ENCODE results near the gene MACROD2.

MACROD2 gene

DNA sequence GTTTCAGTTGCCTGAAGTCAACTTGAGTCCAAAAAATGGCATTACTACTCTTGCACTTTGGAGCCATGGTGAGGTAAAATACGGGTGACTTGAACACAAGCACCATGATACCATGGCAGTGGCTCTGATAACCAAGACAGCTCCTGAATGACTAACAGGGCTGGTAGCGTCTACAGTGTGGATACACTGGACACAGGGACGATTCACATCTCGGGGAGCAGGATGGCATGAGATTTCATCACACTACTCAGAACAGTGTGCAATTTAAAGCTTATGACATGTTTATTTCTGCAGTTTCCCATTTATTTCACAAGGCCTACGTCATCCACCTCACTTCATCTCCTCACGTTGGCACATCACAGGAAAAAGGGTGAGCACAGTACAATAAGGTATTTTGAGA, 1627.1 kb downstream of the MACROD2 start:
- no peak for DNase-seq

- DNase-seq, result no peak
Observed at GRCh38 chr20:15623215-15623614, 1627.9 kb downstream of the MACROD2 start.

DNA sequence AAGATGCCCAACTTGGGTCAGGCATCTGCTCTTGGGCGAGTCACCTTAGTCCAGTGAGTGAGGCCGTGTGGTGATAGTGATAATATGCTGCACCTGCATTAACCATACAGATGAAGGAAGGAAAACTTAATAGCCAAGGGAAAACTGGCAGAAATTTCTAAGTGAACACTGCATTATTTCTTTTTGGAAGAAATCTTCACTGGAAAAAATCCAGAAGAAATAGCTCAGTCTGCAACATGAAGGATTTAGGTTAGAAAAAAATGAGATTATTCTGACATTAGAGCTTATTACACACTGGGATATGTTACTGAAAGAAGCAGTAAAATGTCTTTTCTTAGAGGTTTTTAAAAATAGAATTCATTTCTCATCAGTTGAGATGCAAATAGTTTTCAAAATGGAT, 1630.7 kb downstream of the MACROD2 start:
- DNase-seq, result no peak

DNA sequence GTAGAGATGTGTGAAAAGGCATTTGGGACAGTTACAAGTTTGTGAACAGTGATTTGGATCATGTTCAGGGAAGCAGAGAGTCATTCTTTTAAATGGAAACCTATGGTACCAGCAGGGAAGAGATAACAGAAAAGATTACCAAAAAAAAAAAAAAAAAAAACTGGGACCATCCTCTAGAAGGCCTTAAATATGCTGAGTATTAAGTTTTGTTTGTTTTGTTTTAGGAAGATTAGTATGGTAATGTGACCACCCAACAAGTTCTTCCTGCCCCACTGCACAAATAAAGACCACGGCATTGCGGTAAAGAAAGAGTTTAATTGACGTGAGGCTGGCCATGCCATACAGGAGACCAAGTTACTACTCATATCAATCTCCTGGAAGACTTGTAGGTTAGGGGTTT, 1631.8 kb downstream of the MACROD2 start:
- DNase-seq, result no peak

GRCh38 chr20:15627501-15627903, 1632.2 kb downstream of the MACROD2 start:
- DNase-seq, result no peak

GRCh38 chr20:15628851-15629353, 1633.6 kb downstream of the MACROD2 start:
- DNase-seq, result no peak

- DNase-seq, result no peak
Observed at GRCh38 chr20:15630360-15630759, 1635.0 kb downstream of the MACROD2 start.

DNA sequence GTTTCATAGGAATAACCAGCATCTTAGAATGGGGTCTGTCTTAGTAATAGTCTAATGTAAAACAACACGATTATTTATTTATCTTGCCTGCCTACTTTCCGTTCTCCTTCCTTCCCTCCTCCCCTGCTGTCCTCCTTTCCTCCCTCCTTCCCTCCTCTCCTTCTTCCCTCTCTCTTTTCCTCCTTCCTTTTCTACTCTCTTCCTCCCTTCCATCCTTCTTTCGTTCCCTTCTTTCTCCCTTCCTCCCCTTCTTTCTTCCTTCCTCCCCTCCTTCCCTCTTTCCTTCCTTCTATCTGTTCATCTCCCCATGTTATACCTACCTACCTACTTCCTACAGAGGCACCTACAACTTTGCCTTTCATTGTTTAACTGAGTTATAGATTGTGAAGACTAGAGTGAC, 1637.4 kb downstream of the MACROD2 start:
- no peak for DNase-seq

GRCh38 chr20:15634102-15634501, 1638.8 kb downstream of the MACROD2 start:
- DNase-seq, result no peak

GRCh38 chr20:15637546-15637945, 1642.2 kb downstream of the MACROD2 start:
- DNase-seq, result no peak

- no peak for DNase-seq
Observed at GRCh38 chr20:15637950-15638754, 1642.8 kb downstream of the MACROD2 start.

GRCh38 chr20:15638816-15639215, 1643.5 kb downstream of the MACROD2 start:
- DNase-seq, result no peak

GRCh38 chr20:15639839-15640238, 1644.5 kb downstream of the MACROD2 start:
- no peak for DNase-seq

DNA sequence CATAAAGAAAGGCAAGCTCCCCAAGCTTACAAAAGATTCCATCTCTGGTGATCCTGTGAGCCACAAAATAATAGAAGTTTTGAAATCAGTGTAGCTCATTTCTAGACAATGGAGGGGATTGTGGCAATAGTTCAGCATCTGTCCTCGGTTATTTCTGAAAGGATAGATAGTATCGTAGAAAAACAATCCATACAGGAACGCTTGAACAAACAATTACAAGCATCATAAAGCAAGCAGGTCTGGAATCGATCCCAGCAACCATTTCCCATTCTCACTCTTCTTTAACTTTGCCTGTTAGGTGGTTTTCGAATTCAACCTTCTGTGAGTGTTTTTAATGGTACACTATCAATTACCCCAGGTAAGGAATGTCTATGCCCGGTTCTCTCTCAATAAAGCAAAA, 1646.8 kb downstream of the MACROD2 start:
- DNase-seq, result no peak

- DNase-seq, result no peak
Observed at GRCh38 chr20:15642676-15643075, 1647.4 kb downstream of the MACROD2 start.

GRCh38 chr20:15643713-15644112, 1648.4 kb downstream of the MACROD2 start:
- no peak for DNase-seq

- no peak for DNase-seq
Observed at GRCh38 chr20:15645816-15646215, 1650.5 kb downstream of the MACROD2 start.

- DNase-seq, result no peak
Observed at GRCh38 chr20:15653396-15654207, 1658.3 kb downstream of the MACROD2 start.

- DNase-seq, result no peak
Observed at GRCh38 chr20:15654208-15654649, 1658.9 kb downstream of the MACROD2 start.

- no peak for DNase-seq
Observed at GRCh38 chr20:15655295-15655874, 1660.1 kb downstream of the MACROD2 start.

GRCh38 chr20:15656124-15656523, 1660.8 kb downstream of the MACROD2 start:
- no peak for DNase-seq

DNA sequence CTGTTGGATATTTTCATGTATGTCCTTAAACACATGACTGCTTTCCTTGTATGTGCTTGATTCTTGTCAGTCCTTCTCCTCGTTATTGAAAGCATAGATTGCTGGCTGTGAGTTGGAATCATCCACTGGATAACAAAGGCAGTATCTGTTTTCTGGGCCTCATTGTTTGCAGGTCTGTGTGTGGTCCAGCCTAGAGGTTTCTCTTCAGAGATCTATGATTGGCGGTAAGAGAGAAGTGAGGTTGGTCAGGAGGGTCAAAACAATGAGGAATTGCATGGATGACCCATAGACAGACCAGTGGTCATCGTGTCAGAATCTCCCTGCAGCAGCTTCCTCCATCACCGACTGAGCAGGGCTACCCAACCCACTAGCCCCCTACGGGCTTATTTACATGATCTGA, 1663.0 kb downstream of the MACROD2 start:
- no peak for DNase-seq

GRCh38 chr20:15673206-15673605, 1677.9 kb downstream of the MACROD2 start:
- no peak for DNase-seq

Measured in activated CD4-positive, alpha-beta T cell treated with anti-CD3 and anti-CD28 coated beads for 1 hour (primary cell).